IPS-15b (cell line): Measurements from ENCODE around the gene HSPB2.

ENCODE experiments used
- H3K27me3 ChIP-seq: one replicate; pipeline ENCODE4 v1.6.1; 2013; ENCODE audit warnings: low read length; ENCODE audit not compliant: control insufficient read depth, insufficient read depth
- H3K36me3 ChIP-seq: one replicate; pipeline ENCODE4 v1.6.1; 2013; ENCODE audit warnings: low read length; ENCODE audit not compliant: control insufficient read depth, insufficient read depth
- H3K4me1 ChIP-seq: one replicate; pipeline ENCODE4 v1.6.1; 2013; ENCODE audit warnings: mild to moderate bottlenecking, low read length; ENCODE audit not compliant: control insufficient read depth, insufficient read depth
- H3K4me3 ChIP-seq: one replicate; pipeline ENCODE4 v1.5.1; 2013; ENCODE audit warnings: low read depth, low read length
- H3K9ac ChIP-seq: one replicate; pipeline ENCODE4 v1.6.1; 2013; ENCODE audit warnings: low read depth, mild to moderate bottlenecking, low read length
- H3K9me3 ChIP-seq: one replicate; pipeline ENCODE4 v1.6.1; 2013; ENCODE audit warnings: mild to moderate bottlenecking, low read length; ENCODE audit not compliant: control insufficient read depth, insufficient read depth

HSPB2 gene

GRCh38 chr11:111917788-111918187 lies 5.3 kb downstream of the HSPB2 start:
- no peak overlapping the region for H3K9ac ChIP-seq
- no peak overlapping the region for H3K4me3 ChIP-seq
- no peaks in the 10 kb centered on the region for H3K9me3 ChIP-seq
- peaks cover 8% of the 10 kb centered on the region for H3K4me1 ChIP-seq
- no peaks in the 10 kb centered on the region for H3K27me3 ChIP-seq
- H3K36me3 ChIP-seq, result no peaks in the 10 kb centered on the region

GRCh38 chr11:111918390-111919256 lies 6.1 kb downstream of the HSPB2 start, which contains the start of gene C11orf52:
C11orf52 (plus strand) TSS chr11:111918913; CDS start chr11:111918973, 60 bp downstream.
- Histone ChIP-seq H3K4me1 (peaks cover 7% of the 10 kb centered on the region), H3K9ac (no peak within 1 kb of the TSS), H3K27me3 (no peaks in the 10 kb centered on the region), H3K9me3 (no peaks in the 10 kb centered on the region), H3K36me3 (no peaks in the 10 kb centered on the region), H3K4me3 (peak within 1 kb of the TSS; percentile 48)

GRCh38 chr11:111920908-111921307 lies 8.4 kb downstream of the HSPB2 start:
- H3K9ac ChIP-seq, result no peak overlapping the region

GRCh38 chr11:111921541-111922230 lies 9.2 kb downstream of the HSPB2 start:
- H3K4me3 ChIP-seq, result no peak overlapping the region
- H3K36me3 ChIP-seq, result no peaks in the 10 kb centered on the region
- H3K9ac ChIP-seq, result no peak overlapping the region
- H3K9me3 ChIP-seq, result no peaks in the 10 kb centered on the region
- H3K4me1 ChIP-seq, result peaks cover 8% of the 10 kb centered on the region
- H3K27me3 ChIP-seq, result no peaks in the 10 kb centered on the region

More at GRCh38 chr11:111920908-111921307, 8.4 kb downstream of the HSPB2 start:
- Histone ChIP-seq H3K9me3 (no peaks in the 10 kb centered on the region), H3K36me3 (no peaks in the 10 kb centered on the region), H3K4me1 (peaks cover 4% of the 10 kb centered on the region), H3K27me3 (no peaks in the 10 kb centered on the region), H3K4me3 (no peak overlapping the region)

- Histone ChIP-seq H3K4me1 (peaks cover 8% of the 10 kb centered on the region), H3K27me3 (no peaks in the 10 kb centered on the region), H3K9ac (no peak overlapping the region), H3K36me3 (no peaks in the 10 kb centered on the region), H3K9me3 (no peaks in the 10 kb centered on the region), H3K4me3 (no peak overlapping the region)
Measured at GRCh38 chr11:111922803-111923202, 10.3 kb downstream of the HSPB2 start.

- Histone ChIP-seq H3K36me3 (no peaks in the 10 kb centered on the region), H3K9ac (no peak overlapping the region), H3K4me3 (no peak overlapping the region), H3K27me3 (no peaks in the 10 kb centered on the region), H3K4me1 (peaks cover 5% of the 10 kb centered on the region), H3K9me3 (no peaks in the 10 kb centered on the region)
Measured at GRCh38 chr11:111923351-111923788, 10.8 kb downstream of the HSPB2 start.

- peaks cover 3% of the 10 kb centered on the region for H3K4me1 ChIP-seq
- no peak overlapping the region for H3K9ac ChIP-seq
- no peak overlapping the region for H3K4me3 ChIP-seq
- no peaks in the 10 kb centered on the region for H3K36me3 ChIP-seq
- no peaks in the 10 kb centered on the region for H3K27me3 ChIP-seq
- no peaks in the 10 kb centered on the region for H3K9me3 ChIP-seq
Measured at GRCh38 chr11:111923951-111924350, 11.4 kb downstream of the HSPB2 start.

GRCh38 chr11:111925953-111926352 lies 13.4 kb downstream of the HSPB2 start:
- Histone ChIP-seq H3K27me3 (no peaks in the 10 kb centered on the region), H3K4me3 (peak overlapping the region; percentile 56), H3K9ac (peak overlapping the region; percentile 56), H3K9me3 (no peaks in the 10 kb centered on the region), H3K36me3 (no peaks in the 10 kb centered on the region), H3K4me1 (peaks cover 3% of the 10 kb centered on the region)

GRCh38 chr11:111926505-111927391 lies 14.2 kb downstream of the HSPB2 start:
- peak overlapping the region; percentile 56 for H3K9ac ChIP-seq
- peaks cover 3% of the 10 kb centered on the region for H3K4me1 ChIP-seq
- H3K36me3 ChIP-seq, result no peaks in the 10 kb centered on the region
- peak overlapping the region; percentile 56 for H3K4me3 ChIP-seq
- no peaks in the 10 kb centered on the region for H3K27me3 ChIP-seq
- H3K9me3 ChIP-seq, result no peaks in the 10 kb centered on the region

GRCh38 chr11:111930472-111930871 lies 17.9 kb downstream of the HSPB2 start:
- Histone ChIP-seq H3K9me3 (no peaks in the 10 kb centered on the region), H3K9ac (no peak overlapping the region), H3K4me3 (no peak overlapping the region), H3K4me1 (peaks cover 14% of the 10 kb centered on the region), H3K27me3 (no peaks in the 10 kb centered on the region), H3K36me3 (no peaks in the 10 kb centered on the region)

- no peaks in the 10 kb centered on the region for H3K36me3 ChIP-seq
- no peak overlapping the region for H3K4me3 ChIP-seq
- no peak overlapping the region for H3K9ac ChIP-seq
- no peaks in the 10 kb centered on the region for H3K9me3 ChIP-seq
- H3K4me1 ChIP-seq, result peaks cover 12% of the 10 kb centered on the region
- H3K27me3 ChIP-seq, result no peaks in the 10 kb centered on the region
Measured at GRCh38 chr11:111932611-111932950, 20.0 kb downstream of the HSPB2 start.
